ENCODE results near the gene ARMC8. TPM values are rescaled to one million over a fixed set of nuclear protein-coding genes. Genes with fewer than 3 reads are reported as not detected.

ARMC8 gene
- total RNA-seq, 1 donor = 49.8 TPM

- TF ChIP-seq CTCF (IDR thresholded peaks at IDR 0.05; ENCODE audit: insufficient read depth, low read length) = no peak
- no peak for DNase-seq (ENCODE audit: low read depth)
- H3K4me3 ChIP-seq (ENCODE audit: low read depth, low read length) = no peak overlapping the region
Measured at GRCh38 chr3:138289260-138289659, 102.2 kb downstream of the ARMC8 start.

- DNase-seq (ENCODE audit: low read depth) = no peak
- TF ChIP-seq CTCF (IDR thresholded peaks at IDR 0.05; ENCODE audit: insufficient read depth, low read length) = no peak
- H3K4me3 ChIP-seq (ENCODE audit: low read depth, low read length) = no peak overlapping the region
Measured at GRCh38 chr3:138289701-138290100, 102.6 kb downstream of the ARMC8 start.

GRCh38 chr3:138296639-138297038 lies 109.5 kb downstream of the ARMC8 start:
- no peak for TF ChIP-seq CTCF (IDR thresholded peaks at IDR 0.05; ENCODE audit: insufficient read depth, low read length)
- no peak for DNase-seq (ENCODE audit: low read depth)
- no peak overlapping the region for H3K4me3 ChIP-seq (ENCODE audit: low read depth, low read length)

- H3K4me3 ChIP-seq (ENCODE audit: low read depth, low read length) = no peak overlapping the region
- DNase-seq (ENCODE audit: low read depth) = no peak
- TF ChIP-seq CTCF (IDR thresholded peaks at IDR 0.05; ENCODE audit: insufficient read depth, low read length) = no peak
Measured at GRCh38 chr3:138297059-138297607, 110.0 kb downstream of the ARMC8 start.

GRCh38 chr3:138297876-138298275 lies 110.8 kb downstream of the ARMC8 start:
- DNase-seq (ENCODE audit: low read depth) = no peak
- TF ChIP-seq CTCF (IDR thresholded peaks at IDR 0.05; ENCODE audit: insufficient read depth, low read length) = no peak
- no peak overlapping the region for H3K4me3 ChIP-seq (ENCODE audit: low read depth, low read length)

- TF ChIP-seq CTCF (IDR thresholded peaks at IDR 0.05; ENCODE audit: insufficient read depth, low read length) = no peak
- H3K4me3 ChIP-seq (ENCODE audit: low read depth, low read length) = no peak overlapping the region
- DNase-seq (ENCODE audit: low read depth) = no peak
Measured at GRCh38 chr3:138300647-138301046, 113.5 kb downstream of the ARMC8 start.

- no peak for DNase-seq (ENCODE audit: low read depth)
- no peak overlapping the region for H3K4me3 ChIP-seq (ENCODE audit: low read depth, low read length)
- no peak for TF ChIP-seq CTCF (IDR thresholded peaks at IDR 0.05; ENCODE audit: insufficient read depth, low read length)
Measured at GRCh38 chr3:138303474-138303873, 116.4 kb downstream of the ARMC8 start.

Data from fibroblast of the aortic adventitia (primary cell).